Activated CD4-positive, alpha-beta T cell treated with anti-CD3 and anti-CD28 coated beads, Interleukin-10, Interleukin-2, amounts not matched to agents 100 ng/mL and 50 ng/mL, durations not matched to agents 16 hours and 8 hours (primary cell): ENCODE measurements around the gene ITGA11.

Source experiments
- DNase-seq: peaks from one replicate; pipeline ENCODE4 v3.0.0-alpha.2; 2020

ITGA11 gene

DNA sequence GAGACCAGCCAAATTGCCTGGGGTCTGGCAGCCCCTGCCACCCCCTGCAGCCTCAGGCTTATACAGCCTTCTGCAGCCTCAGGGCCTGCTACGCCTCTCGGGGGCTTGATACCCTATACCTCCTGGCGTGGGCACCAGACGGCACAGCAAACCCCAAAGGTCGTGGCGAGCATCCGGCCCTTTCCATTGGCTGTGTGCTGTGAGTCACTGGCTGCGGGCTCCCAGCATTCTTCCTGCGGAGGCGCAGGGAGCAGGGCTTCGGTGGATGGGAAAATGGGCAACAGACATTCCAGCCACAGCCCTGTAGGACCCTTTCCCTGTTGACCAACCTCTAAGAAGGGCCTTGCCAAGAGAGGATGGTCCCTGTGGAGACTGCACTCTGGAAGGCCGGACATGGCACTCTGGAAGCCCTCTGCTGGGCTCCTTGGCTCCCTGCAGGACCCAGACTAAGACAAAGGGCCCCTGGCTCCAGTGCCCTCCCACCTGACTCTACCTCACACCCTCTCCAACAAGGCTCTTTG, 59.6 kb downstream of the ITGA11 start:
- DNase-seq: no peak

- DNase-seq: no peak
These were observed 60.1 kb downstream of the ITGA11 start for GRCh38 chr15:68371851-68372250.

- DNase-seq: no peak
These were observed 60.8 kb downstream of the ITGA11 start for GRCh38 chr15:68371160-68371559.

DNA sequence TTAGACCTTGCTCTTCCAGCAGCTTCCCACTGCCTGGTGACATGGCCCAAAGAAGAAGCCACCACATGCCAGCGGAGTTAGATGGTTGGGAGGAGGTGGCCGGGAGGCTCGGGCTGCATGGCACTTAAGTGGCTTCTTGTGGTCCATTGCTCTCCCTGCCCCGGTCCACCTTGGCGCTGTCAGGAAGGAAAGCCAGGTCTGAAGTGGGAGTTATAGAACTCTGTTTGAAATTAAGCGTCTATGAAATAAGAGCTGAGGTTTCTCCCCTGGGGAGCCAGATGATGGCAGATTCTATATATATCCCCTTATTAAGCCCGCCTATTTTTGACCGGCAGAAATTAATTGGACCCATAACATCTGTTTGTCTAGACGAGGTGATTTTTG, 61.2 kb downstream of the ITGA11 start:
- no peak for DNase-seq

DNA sequence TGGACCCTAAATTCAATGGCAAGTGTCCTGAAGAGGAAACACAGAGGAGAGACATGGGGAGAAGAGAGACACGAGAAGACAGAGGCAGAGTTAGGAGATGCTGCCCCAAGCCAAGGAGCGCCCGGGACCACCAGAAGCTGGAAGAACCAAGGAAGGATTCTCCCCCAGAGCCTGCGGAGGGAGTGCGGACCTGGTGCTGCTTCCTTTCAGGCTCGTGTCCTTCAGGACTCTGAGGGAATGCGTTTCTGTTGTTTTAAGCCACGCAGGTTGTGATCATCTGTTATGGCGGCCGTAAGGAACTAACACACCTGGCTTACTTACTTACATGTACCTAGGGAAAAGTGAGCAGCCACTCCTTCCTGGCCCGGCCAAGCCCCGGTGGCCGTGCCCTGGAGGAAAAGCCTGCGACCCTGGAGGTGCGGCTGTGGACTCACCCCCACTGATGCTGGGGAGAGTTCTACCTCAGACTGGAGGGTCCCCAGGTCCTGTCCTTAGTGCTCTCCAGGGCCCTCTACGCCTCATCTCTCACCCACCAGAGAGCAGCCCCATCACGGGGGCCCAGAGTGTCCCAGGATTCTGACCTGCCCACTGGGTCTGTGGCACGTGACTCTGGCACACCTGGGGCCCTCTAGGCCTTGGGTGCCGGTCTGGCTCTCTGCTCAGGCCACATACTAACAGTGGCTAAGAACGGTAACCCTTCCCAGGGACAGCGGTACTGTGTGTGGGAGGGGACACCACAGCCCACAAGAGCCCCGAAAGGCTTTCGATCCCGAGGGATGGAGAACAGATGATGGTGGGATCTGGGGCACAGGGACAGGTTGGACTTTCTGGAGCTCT, 61.8 kb downstream of the ITGA11 start:
- no peak for DNase-seq

DNA sequence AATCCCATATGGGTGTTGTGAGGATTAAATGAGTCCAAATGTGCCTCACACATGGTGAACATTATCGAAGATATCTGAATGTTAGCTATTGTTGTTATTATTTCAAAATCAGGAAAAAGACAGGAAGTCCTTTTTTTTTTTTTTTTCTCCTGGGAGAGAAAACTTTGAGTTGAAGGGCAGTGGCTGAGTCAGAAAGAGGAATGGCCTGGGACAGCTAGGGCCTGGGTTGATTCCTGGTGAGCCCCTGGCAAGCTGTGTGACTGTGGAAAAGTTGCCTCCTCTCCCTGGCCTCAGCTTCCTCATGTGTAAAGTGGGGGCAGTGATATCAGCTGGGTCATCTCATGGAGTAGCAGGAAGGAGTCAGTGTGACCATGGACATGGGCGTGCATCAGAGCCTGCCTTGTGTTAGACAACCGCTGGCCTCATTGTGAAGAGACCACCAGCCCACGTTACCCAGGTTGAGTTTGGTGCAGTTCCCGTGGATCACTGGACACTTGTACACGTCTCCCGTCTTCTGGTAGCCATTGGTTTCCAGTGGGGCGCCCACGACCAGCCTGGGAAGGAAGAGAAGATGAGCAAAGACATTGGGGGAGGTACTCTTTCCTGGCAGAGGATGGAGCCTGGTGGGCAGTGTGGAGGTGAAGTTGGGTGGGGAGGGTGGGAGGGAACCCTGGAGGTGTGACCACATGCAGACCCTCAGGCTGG, 63.1 kb downstream of the ITGA11 start:
- no peak for DNase-seq

GRCh38 chr15:68367992-68368391, 64.0 kb downstream of the ITGA11 start:
- DNase-seq: no peak

DNA sequence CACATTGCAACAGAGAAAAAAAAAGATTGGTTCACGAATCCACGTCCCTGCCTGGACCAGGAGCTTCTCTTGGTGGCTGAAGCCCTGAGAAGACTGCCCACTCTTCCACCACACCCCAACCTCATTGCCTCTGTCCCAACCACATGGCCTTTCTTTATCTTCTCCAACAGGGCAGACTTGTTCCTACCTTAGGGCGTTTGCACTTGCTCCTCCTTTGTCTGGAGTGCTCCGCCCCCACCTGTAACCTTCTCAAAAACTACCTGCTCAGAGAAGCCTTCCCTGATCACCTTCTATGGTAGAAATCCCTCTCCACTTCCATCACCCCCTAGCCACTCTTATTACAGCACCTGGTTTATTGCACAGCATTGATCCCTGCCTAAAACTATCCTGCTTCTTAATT, 64.7 kb downstream of the ITGA11 start:
- DNase-seq: no peak

GRCh38 chr15:68366314-68366713, 65.6 kb downstream of the ITGA11 start:
- no peak for DNase-seq

DNA sequence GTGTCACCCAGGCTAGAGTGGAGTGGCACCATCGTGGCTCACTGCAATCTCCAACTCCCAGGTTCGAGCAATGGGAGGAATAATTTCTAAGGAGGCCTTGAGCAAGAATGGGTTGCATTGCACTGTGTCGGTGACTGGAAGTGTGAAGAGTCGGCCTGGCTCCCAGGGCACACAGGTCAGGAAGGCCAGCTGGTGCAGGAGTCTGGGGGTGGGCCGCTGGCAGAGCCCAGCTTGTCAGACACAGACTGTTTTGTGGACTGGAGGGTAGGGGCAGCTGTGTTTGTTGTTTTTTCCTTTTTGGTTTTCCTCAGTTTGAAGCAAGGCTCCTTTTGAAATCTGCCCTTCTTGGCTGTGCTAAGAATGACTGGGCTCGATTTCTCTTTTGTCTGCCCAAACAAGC, 66.2 kb downstream of the ITGA11 start:
- no peak for DNase-seq

- no peak for DNase-seq
These were observed 66.7 kb downstream of the ITGA11 start for GRCh38 chr15:68365140-68365745.

DNA sequence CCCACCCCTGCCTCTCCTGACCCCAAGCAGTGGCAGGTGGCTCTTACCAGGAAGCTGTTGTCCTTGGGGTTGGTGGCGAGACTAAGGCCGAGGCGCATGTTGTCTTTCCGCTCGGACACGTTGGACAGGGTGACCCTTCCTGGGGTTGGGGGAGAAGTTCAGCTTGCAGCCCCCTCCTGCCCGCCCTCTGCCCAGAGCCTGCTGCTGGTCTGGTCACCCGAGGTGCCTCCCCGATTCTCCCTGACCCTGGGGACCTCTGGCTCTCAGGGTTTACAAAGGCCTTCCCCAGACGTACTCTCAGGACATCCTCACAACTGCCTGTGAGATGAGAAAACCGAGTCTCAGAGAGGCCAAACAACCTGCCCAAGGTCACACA, 67.3 kb downstream of the ITGA11 start:
- no peak for DNase-seq

GRCh38 chr15:68364028-68364659, 67.8 kb downstream of the ITGA11 start:
- DNase-seq: no peak

DNA sequence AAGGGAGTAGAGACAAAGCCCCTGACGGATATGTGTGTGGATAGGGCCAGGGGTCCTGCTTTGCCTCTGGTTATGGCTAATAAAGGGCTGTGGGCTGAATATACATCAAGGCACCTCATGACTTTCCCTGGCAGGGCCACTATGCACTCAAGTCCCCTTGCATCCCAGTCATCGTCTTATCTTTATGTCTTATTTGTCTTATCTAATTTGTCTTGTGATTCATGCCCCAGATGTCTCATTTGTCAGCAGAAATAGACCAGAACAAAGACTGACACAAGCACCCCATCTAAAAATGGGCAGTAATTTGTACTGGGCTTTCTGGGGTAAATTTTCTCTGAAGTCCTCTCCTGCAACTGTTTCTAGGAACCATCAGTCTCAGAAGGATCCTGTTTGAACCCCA, 68.6 kb downstream of the ITGA11 start:
- no peak for DNase-seq

DNA sequence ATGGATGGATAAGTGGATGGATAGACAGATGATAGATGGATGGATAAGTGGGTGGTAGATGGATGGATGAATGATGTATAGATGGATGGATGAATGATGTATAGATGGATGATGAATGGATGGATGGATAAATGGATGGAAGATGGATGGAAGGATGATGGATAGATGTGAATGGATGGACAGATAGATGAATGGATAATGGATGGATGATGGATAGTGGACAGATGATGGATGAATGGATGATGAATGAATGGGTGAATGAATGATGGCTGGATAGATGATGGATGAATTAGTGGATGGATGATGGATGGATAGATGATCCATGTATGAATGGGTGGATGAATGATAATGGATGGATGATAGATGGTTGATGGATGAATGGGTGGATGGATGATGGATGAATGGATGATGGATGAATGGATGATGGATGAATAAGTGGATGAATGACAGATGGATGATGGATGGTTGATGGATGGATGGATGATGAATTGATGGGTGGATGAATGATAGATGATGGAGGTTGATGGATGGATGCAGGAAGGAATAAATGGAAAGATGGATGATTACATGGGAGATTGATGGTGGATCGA, 69.3 kb downstream of the ITGA11 start:
- no peak for DNase-seq

GRCh38 chr15:68360721-68361120, 71.2 kb downstream of the ITGA11 start:
- no peak for DNase-seq

- DNase-seq: no peak
These were observed 75.2 kb downstream of the ITGA11 start for GRCh38 chr15:68356778-68357177.

DNA sequence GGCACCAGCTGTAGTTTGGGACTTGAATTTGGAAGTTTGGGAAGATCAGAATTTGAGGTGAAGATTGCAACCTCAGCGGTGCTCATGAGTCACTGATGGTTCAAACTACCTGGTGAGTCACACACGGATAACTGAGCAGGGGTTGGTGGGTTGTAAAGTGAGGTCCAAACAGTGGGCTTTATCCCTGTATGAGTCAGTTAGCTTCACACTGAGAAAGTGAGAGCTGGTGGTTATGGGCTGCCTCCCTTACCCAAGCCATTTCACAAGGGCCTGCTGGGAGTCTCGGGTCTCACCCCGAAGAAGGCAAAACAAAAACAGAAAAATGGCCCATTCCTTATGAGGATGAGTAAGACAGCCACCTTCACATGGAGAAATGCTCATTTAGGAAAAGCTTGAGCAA, 77.0 kb downstream of the ITGA11 start:
- DNase-seq: peak; percentile 40

DNA sequence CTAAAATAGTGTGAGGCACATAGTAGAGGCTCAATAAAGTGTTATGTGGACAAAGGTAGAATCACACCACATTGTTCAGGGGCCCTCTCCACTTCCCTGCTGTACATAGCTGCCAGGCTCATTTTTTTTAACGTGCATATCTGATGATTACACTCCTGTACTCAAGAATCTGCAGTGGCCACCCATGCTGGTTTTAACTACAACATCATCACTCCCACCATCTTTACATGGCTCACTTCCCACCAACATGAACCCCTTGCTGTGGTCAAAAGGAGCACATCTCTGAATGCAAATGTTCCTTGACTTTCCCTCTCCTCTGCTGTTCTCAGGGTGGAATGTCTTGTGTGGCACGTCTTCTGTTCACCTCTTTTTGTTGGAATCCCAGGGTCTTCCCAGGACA, 77.7 kb downstream of the ITGA11 start:
- DNase-seq: no peak

- no peak for DNase-seq
These were observed 78.4 kb downstream of the ITGA11 start for GRCh38 chr15:68353421-68354135.

DNA sequence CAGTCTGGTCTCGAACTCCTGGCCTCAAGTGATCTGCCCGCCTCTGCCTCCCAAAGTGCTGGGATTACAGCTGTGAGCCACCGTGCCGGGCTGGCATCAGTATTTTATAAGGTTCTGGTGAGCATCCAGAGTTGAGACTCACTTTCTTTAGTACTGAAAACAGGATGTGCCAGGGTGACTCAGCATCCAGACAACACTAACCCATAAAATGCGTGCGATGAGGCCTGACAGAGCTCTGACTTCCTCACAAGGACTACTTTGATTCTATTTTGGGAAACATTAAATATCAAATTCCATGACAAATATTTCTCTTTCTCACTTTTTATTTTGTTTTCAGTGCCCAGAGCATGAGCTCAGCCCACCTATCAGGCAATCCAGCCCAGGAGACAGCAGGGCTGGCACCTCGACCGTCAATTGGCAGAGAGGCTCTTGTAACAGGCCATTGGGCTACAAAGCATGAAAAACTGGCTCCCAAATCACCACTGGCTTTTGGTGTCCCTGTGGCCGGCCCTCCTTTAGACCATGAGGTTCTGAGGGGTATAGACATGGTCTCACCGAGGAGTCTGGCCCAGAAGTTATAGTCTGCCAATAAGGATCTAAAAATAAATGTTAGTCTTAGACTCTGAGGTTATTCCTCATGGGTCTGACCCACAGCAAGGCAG, 79.4 kb downstream of the ITGA11 start:
- peak; percentile 78 for DNase-seq

- no peak for DNase-seq
These were observed 82.8 kb downstream of the ITGA11 start for GRCh38 chr15:68349151-68349550.
